Measurements from ENCODE around the gene OSBPL3. TPM values are rescaled to one million over a fixed set of nuclear protein-coding genes. Genes with fewer than 3 reads are reported as not detected.

The OSBPL3 gene
- total RNA-seq, 1 experiment from 2014 or later = 9.2 TPM

DNA sequence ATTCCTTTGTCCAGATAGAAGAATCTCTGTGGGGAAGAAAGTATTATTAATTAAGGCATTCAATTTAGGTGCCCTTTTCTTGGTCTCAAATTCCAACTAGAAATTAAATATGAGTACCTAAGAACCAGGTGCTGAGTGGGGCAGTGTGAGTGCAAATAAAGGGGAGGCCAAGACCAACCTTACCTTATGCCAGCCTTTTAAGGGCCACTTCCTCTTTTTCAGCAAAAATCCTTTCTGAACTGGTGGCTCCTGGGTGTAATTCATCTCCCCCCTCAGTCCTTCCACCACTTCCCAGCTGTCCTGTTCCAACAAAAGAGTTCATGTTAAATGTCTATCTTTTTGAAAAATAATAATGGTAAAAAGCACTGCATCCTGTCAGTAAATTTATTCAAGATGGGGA, 108.2 kb downstream of the OSBPL3 start:
- no peaks in the 10 kb centered on the region for H3K9me3 ChIP-seq (ENCODE audit: control insufficient read depth, insufficient read depth, low read depth, low read length)
- POLR2A ChIA-PET = no interaction called here
- CTCF ChIA-PET = interaction anchor here (0.6 kb wide), 1 partner anchor 165 kb away, joined by 3 read pairs; no protein-coding TSS in a partner anchor
- in situ Hi-C loops (cut with HindIII; ENCODE audit: low pct_unique_long_range_greater_than_20kb, low sequenced_read_pairs) = no loop called here
- no peaks in the 10 kb centered on the region for H3K27me3 ChIP-seq (ENCODE audit: control insufficient read depth, insufficient read depth, low read length)
- no peaks in the 10 kb centered on the region for H3K36me3 ChIP-seq (ENCODE audit: control insufficient read depth, insufficient read depth, low read length)
- no peak overlapping the region for H3K27ac ChIP-seq (ENCODE audit: low read length)
- H3K4me1 ChIP-seq (ENCODE audit: control insufficient read depth, insufficient read depth, low read length) = no peaks in the 10 kb centered on the region
- no peak overlapping the region for H3K4me3 ChIP-seq (ENCODE audit: low read depth in 2 of 2, low read length in 2 of 2)
- ATAC-seq (no peak), DNase-seq (ENCODE audit: low read depth, low spot score) (no peak)
- TF ChIP-seq POLR2AphosphoS5 (IDR thresholded peaks at IDR 0.05; ENCODE audit: low read depth, low read length) (no peak), TCF7L2 (IDR thresholded peaks at IDR 0.05; ENCODE audit: low read depth, low read length) (no peak), SIN3A (IDR thresholded peaks at IDR 0.05; ENCODE audit: borderline replicate concordance, insufficient read depth, low read depth, low read length) (no peak)
- TF ChIP-seq, protein P1, sequence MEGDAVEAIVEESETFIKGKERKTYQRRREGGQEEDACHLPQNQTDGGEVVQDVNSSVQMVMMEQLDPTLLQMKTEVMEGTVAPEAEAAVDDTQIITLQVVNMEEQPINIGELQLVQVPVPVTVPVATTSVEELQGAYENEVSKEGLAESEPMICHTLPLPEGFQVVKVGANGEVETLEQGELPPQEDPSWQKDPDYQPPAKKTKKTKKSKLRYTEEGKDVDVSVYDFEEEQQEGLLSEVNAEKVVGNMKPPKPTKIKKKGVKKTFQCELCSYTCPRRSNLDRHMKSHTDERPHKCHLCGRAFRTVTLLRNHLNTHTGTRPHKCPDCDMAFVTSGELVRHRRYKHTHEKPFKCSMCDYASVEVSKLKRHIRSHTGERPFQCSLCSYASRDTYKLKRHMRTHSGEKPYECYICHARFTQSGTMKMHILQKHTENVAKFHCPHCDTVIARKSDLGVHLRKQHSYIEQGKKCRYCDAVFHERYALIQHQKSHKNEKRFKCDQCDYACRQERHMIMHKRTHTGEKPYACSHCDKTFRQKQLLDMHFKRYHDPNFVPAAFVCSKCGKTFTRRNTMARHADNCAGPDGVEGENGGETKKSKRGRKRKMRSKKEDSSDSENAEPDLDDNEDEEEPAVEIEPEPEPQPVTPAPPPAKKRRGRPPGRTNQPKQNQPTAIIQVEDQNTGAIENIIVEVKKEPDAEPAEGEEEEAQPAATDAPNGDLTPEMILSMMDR (IDR thresholded peaks at IDR 0.05) = no peak
- TF ChIP-seq, protein P2, sequence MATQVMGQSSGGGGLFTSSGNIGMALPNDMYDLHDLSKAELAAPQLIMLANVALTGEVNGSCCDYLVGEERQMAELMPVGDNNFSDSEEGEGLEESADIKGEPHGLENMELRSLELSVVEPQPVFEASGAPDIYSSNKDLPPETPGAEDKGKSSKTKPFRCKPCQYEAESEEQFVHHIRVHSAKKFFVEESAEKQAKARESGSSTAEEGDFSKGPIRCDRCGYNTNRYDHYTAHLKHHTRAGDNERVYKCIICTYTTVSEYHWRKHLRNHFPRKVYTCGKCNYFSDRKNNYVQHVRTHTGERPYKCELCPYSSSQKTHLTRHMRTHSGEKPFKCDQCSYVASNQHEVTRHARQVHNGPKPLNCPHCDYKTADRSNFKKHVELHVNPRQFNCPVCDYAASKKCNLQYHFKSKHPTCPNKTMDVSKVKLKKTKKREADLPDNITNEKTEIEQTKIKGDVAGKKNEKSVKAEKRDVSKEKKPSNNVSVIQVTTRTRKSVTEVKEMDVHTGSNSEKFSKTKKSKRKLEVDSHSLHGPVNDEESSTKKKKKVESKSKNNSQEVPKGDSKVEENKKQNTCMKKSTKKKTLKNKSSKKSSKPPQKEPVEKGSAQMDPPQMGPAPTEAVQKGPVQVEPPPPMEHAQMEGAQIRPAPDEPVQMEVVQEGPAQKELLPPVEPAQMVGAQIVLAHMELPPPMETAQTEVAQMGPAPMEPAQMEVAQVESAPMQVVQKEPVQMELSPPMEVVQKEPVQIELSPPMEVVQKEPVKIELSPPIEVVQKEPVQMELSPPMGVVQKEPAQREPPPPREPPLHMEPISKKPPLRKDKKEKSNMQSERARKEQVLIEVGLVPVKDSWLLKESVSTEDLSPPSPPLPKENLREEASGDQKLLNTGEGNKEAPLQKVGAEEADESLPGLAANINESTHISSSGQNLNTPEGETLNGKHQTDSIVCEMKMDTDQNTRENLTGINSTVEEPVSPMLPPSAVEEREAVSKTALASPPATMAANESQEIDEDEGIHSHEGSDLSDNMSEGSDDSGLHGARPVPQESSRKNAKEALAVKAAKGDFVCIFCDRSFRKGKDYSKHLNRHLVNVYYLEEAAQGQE (IDR thresholded peaks at IDR 0.05; ENCODE audit: insufficient read depth in 1 of 2, low read depth in 2 of 2, low read length in 1 of 2) = no peak
- intact Hi-C loops (cut with micrococcal nuclease; ENCODE audit: unreplicated experiment) = no loop called here
- no TSS peak for BruUV-seq (replicated peaks)

DNA sequence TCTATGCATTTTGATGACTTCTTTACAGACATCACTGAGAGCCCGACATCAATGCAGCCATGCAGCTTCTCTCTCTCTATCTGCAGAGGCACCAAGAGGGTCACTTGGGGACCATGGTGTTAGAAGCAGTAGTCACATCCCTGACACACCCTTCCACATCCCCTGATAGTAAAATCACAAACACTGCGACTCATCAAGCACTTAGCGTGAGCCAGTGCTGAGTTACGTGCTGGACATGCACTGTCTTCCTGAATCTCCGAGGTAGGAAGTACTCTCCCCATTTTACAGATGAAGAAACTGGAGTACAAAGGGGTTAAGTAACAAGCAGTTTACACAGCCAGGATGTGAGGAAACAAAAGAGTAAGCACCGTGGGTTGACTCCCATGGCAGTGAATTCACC, 109.2 kb downstream of the OSBPL3 start:
- no peak for ATAC-seq
- H3K4me1 ChIP-seq (ENCODE audit: control insufficient read depth, insufficient read depth, low read length) = no peaks in the 10 kb centered on the region

More for the DNA sequence above, 109.2 kb downstream of the OSBPL3 start:
- in situ Hi-C loops (cut with HindIII; ENCODE audit: low pct_unique_long_range_greater_than_20kb, low sequenced_read_pairs) (no loop called here), intact Hi-C loops (cut with micrococcal nuclease; ENCODE audit: unreplicated experiment) (no loop called here)
- no peak overlapping the region for H3K27ac ChIP-seq (ENCODE audit: low read length)
- TF ChIP-seq, protein P1 (IDR thresholded peaks at IDR 0.05) = no peak
- TF ChIP-seq SIN3A (IDR thresholded peaks at IDR 0.05; ENCODE audit: borderline replicate concordance, insufficient read depth, low read depth, low read length) = no peak
- no peak overlapping the region for H3K4me3 ChIP-seq (ENCODE audit: low read depth in 2 of 2, low read length in 2 of 2)
- no peaks in the 10 kb centered on the region for H3K27me3 ChIP-seq (ENCODE audit: control insufficient read depth, insufficient read depth, low read length)
- no peaks in the 10 kb centered on the region for H3K36me3 ChIP-seq (ENCODE audit: control insufficient read depth, insufficient read depth, low read length)
- BruUV-seq (replicated peaks) = no TSS peak
- H3K9me3 ChIP-seq (ENCODE audit: control insufficient read depth, insufficient read depth, low read depth, low read length) = no peaks in the 10 kb centered on the region
- no peak for DNase-seq (ENCODE audit: low read depth, low spot score)
- CTCF ChIA-PET = no interaction called here
- POLR2A ChIA-PET = no interaction called here

All from Panc1 (cell line).